Neural progenitor cell (in vitro differentiated cells): Measurements from ENCODE around the gene UNC45A. TPM values are rescaled to one million over a fixed set of nuclear protein-coding genes. Genes with fewer than 3 reads are reported as not detected.

Experiments
- DNase-seq: peaks from one replicate; pipeline ENCODE4 v3.0.0-alpha.2; 2016; ENCODE audit warnings: low spot score
- H2AFZ ChIP-seq: fragments of 200-600 bp; sonication (generic); replicated peaks from 2 replicates; pipeline ENCODE4 v1.6.1; 2016; ENCODE audit warnings: antibody characterized with exemption
- H3F3A ChIP-seq: fragments of 200-600 bp; sonication (generic); 2 replicates; pipeline ENCODE4 v1.6.1; 2016; ENCODE audit warnings: antibody characterized with exemption, low read depth
- H3K27ac ChIP-seq: fragments of 200-600 bp; sonication (generic); 2 replicates; pipeline ENCODE4 v1.5.1; 2016; ENCODE audit warnings: mild to moderate bottlenecking
- H3K27me3 ChIP-seq: fragments of 200-600 bp; sonication (generic); 2 replicates; pipeline ENCODE4 v1.6.1; 2016; ENCODE audit warnings: mild to moderate bottlenecking, moderate library complexity
- H3K36me3 ChIP-seq: fragments of 200-600 bp; sonication (generic); 2 replicates; pipeline ENCODE4 v1.5.1; 2016
- H3K4me1 ChIP-seq: fragments of 200-600 bp; sonication (generic); 2 replicates; pipeline ENCODE4 v1.6.1; 2016; ENCODE audit warnings: mixed run types
- H3K4me2 ChIP-seq: fragments of 200-600 bp; sonication (generic); 2 replicates; pipeline ENCODE4 v1.6.1; 2016
- H3K4me3 ChIP-seq: fragments of 200-600 bp; sonication (generic); 2 replicates; pipeline ENCODE4 v1.5.1; 2016
- H3K79me2 ChIP-seq: fragments of 200-600 bp; sonication (generic); 2 replicates; pipeline ENCODE4 v1.6.1; 2016; ENCODE audit warnings: low read depth
- H3K9ac ChIP-seq: fragments of 200-600 bp; sonication (generic); 2 replicates; pipeline ENCODE4 v1.6.1; 2016
- H3K9me3 ChIP-seq: fragments of 200-600 bp; sonication (generic); 2 replicates; pipeline ENCODE4 v1.5.1; 2016; ENCODE audit warnings: low read depth
- H4K20me1 ChIP-seq: fragments of 200-600 bp; sonication (generic); 2 replicates; pipeline ENCODE4 v1.6.1; 2016; ENCODE audit warnings: low read depth
- H3K27ac Mint-ChIP-seq: 3 replicates; pipeline ENCODE4 v1.8.0; 2021; ENCODE audit warnings: mixed read lengths
- H3K27me3 Mint-ChIP-seq: 2 replicates; pipeline ENCODE4 v1.8.0; 2022; ENCODE audit warnings: low read depth, mild to moderate bottlenecking, inconsistent platforms, moderate library complexity, mixed read lengths; ENCODE audit not compliant: insufficient read depth
- H3K36me3 Mint-ChIP-seq: 3 replicates; pipeline ENCODE4 v1.8.0; 2021; ENCODE audit warnings: mixed read lengths
- H3K4me1 Mint-ChIP-seq: 3 replicates; pipeline ENCODE4 v1.8.0; 2021; ENCODE audit warnings: mixed read lengths
- H3K4me3 Mint-ChIP-seq: 3 replicates; pipeline ENCODE4 v1.8.0; 2021; ENCODE audit warnings: mild to moderate bottlenecking, moderate library complexity, mixed read lengths
- H3K9me3 Mint-ChIP-seq: 3 replicates; pipeline ENCODE4 v1.8.0; 2020; ENCODE audit warnings: mixed read lengths
- EZH2 ChIP-seq: fragments of 200-600 bp; sonication (generic); IDR thresholded peaks from 2 replicates; pipeline ENCODE4 v1.6.1; 2017; ENCODE audit warnings: antibody characterized with exemption, mild to moderate bottlenecking, moderate library complexity
- EZH2phosphoT487 ChIP-seq: fragments of 200-600 bp; sonication (generic); IDR thresholded peaks from 2 replicates; pipeline ENCODE4 v1.6.1; 2017; ENCODE audit warnings: antibody characterized with exemption
- total RNA-seq: library from RNA; depleted of rRNA; stranded (reverse); fragments of >200 nt; gene quantifications from 2 replicates; pipeline ENCODE4 v1.2.3, GENCODE V29; 2015; ENCODE audit warnings: low replicate concordance
- TF ChIP-seq, protein P1 (sequence below): fragments of 200-600 bp; sonication (generic); IDR thresholded peaks from 2 replicates; pipeline ENCODE4 v1.5.1; 2017; ENCODE audit warnings: antibody characterized with exemption, mild to moderate bottlenecking

The UNC45A gene
- total RNA-seq, 1 donor from 2014 or later = 47.7 TPM

DNA sequence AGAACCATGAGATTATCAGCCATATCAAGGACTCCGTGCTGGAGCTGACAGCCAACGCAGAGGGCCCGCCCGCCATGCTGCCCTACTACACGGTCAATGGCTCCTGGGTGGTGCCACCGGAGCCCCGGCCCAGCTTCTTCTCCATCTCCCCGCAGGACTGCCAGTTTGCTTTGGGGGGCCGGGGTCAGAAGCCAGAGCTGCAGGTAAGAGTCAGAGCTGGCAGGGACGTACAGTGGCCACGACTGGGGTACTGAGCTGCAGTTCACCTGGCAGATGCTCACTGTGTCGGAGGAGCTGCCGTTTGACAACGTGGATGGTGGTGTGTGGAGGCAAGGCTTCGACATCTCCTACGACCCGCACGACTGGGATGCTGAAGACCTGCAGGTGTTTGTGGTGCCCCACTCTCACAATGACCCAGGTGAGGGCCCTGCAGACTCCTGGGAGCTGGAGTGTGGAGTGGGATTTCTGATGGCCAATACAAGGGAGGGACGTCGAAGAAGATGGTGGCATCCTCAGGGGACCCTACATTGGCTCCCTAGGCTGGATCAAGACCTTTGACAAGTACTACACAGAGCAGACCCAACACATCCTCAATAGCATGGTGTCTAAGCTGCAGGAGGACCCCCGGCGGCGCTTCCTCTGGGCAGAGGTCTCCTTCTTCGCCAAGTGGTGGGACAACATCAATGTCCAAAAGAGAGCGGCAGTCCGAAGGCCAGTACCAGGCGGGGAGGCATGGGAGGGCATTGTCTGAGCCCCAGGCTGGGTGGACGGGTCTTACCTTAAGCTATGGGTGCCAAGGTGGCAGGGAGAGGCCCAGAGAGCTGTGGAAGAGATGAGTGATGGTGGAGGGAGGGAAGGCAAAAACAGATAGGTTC, 29.5 kb upstream of the UNC45A start:
- H3K4me1 ChIP-seq = peaks cover 16% of the 10 kb centered on the region
- H3K36me3 ChIP-seq = no peaks in the 10 kb centered on the region
- H3K27ac ChIP-seq = no peak overlapping the region
- no peaks in the 10 kb centered on the region for H3K9me3 ChIP-seq
- H3K9ac ChIP-seq = no peak overlapping the region
- no peak overlapping the region for H3K4me3 ChIP-seq
- Mint-ChIP-seq H3K27me3 (peaks cover 2% of the 10 kb centered on the region), H3K27ac (no peak overlapping the region), H3K4me1 (peaks cover 12% of the 10 kb centered on the region), H3K4me3 (no peak overlapping the region), H3K36me3 (peaks cover 17% of the 10 kb centered on the region), H3K9me3 (no peaks in the 10 kb centered on the region)
- DNase-seq = no peak
- no peak for TF ChIP-seq EZH2phosphoT487
- no peak for TF ChIP-seq EZH2
- TF ChIP-seq, protein P1, sequence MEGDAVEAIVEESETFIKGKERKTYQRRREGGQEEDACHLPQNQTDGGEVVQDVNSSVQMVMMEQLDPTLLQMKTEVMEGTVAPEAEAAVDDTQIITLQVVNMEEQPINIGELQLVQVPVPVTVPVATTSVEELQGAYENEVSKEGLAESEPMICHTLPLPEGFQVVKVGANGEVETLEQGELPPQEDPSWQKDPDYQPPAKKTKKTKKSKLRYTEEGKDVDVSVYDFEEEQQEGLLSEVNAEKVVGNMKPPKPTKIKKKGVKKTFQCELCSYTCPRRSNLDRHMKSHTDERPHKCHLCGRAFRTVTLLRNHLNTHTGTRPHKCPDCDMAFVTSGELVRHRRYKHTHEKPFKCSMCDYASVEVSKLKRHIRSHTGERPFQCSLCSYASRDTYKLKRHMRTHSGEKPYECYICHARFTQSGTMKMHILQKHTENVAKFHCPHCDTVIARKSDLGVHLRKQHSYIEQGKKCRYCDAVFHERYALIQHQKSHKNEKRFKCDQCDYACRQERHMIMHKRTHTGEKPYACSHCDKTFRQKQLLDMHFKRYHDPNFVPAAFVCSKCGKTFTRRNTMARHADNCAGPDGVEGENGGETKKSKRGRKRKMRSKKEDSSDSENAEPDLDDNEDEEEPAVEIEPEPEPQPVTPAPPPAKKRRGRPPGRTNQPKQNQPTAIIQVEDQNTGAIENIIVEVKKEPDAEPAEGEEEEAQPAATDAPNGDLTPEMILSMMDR = no peak
- H4K20me1 ChIP-seq = peaks cover 4% of the 10 kb centered on the region
- peaks cover 25% of the 10 kb centered on the region for H3F3A ChIP-seq
- no peak overlapping the region for H2AFZ ChIP-seq
- peaks cover 33% of the 10 kb centered on the region for H3K27me3 ChIP-seq
- no peaks in the 10 kb centered on the region for H3K79me2 ChIP-seq
- H3K4me2 ChIP-seq = no peak overlapping the region

DNA sequence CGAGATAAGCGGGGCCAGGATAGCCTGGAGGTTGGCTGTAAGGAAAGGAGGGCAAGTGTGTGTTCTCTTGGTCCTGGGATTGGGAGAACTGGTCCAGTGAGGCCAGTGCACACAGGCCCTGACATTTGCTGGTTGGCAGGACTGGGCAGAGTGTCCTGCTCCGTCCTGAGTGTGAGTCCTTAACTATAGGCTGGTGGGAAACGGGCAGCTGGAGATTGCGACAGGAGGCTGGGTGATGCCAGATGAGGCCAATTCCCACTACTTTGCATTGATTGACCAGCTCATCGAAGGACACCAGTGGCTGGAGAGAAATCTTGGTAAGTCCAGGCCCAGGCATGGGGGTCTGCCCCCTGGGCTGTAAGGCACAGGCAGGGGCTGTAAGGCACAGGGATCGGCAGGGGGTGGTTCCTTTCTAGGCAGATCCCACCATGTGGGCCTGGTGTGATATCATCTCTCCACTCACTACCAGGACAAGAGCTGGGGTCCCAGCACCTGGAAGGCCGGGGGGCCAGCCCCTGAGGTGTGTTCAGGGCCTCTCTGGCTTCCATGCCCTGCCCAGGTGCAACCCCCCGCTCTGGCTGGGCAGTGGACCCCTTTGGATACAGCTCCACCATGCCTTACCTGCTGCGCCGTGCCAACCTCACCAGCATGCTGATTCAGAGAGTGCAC, 28.8 kb upstream of the UNC45A start:
- Mint-ChIP-seq H3K4me1 (peaks cover 9% of the 10 kb centered on the region), H3K9me3 (no peaks in the 10 kb centered on the region), H3K27me3 (peaks cover 2% of the 10 kb centered on the region), H3K27ac (no peak overlapping the region), H3K4me3 (no peak overlapping the region), H3K36me3 (peaks cover 17% of the 10 kb centered on the region)
- H3K79me2 ChIP-seq = no peaks in the 10 kb centered on the region
- H3K4me2 ChIP-seq = no peak overlapping the region
- no peak overlapping the region for H2AFZ ChIP-seq
- no peak overlapping the region for H3K9ac ChIP-seq
- no peaks in the 10 kb centered on the region for H3K9me3 ChIP-seq
- no peak for TF ChIP-seq EZH2phosphoT487
- no peak for TF ChIP-seq EZH2
- TF ChIP-seq, protein P1 = no peak
- H3K27ac ChIP-seq = no peak overlapping the region
- H4K20me1 ChIP-seq = peaks cover 4% of the 10 kb centered on the region
- H3K27me3 ChIP-seq = peaks cover 30% of the 10 kb centered on the region
- peaks cover 25% of the 10 kb centered on the region for H3F3A ChIP-seq
- no peak for DNase-seq
- peaks cover 16% of the 10 kb centered on the region for H3K4me1 ChIP-seq
- H3K4me3 ChIP-seq = no peak overlapping the region
- H3K36me3 ChIP-seq = no peaks in the 10 kb centered on the region

DNA sequence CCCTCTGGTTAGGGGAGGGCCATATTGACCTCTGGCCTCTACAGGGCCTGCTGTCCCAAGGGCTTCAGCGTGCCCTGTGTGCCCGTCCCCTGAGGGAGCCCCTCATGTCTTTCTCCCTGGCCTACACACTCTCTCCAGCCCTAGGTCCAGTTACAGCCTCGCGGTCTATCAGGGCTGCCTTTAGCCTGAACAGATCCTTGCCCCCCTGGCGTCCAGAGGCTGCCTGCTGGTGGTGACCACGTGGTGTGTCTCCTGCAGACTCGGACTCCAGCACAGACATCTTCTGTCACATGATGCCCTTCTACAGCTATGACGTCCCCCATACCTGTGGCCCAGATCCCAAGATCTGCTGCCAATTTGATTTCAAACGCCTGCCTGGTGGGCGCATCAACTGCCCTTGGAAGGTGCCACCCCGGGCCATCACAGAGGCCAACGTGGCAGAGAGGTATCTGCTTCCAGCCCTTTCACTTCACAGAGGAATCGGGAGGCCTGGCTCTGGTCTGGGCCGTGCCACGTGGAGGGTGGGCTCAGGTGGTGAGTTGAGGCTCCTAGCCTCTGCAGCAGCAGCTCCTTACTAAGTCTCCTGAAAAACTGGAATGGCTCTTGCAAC, 27.9 kb upstream of the UNC45A start:
- Histone ChIP-seq H2AFZ (no peak overlapping the region), H3K79me2 (no peaks in the 10 kb centered on the region), H3K9me3 (no peaks in the 10 kb centered on the region), H3K27ac (no peak overlapping the region), H3F3A (peaks cover 16% of the 10 kb centered on the region), H3K4me3 (no peak overlapping the region), H3K36me3 (no peaks in the 10 kb centered on the region), H3K9ac (no peak overlapping the region), H3K4me2 (no peak overlapping the region), H3K27me3 (peaks cover 23% of the 10 kb centered on the region), H3K4me1 (peaks cover 9% of the 10 kb centered on the region), H4K20me1 (peaks cover 4% of the 10 kb centered on the region)
- Mint-ChIP-seq H3K9me3 (no peaks in the 10 kb centered on the region), H3K36me3 (peaks cover 20% of the 10 kb centered on the region), H3K4me1 (peaks cover under 1% of the 10 kb centered on the region), H3K27ac (no peak overlapping the region), H3K27me3 (peaks cover 2% of the 10 kb centered on the region), H3K4me3 (no peak overlapping the region)
- TF ChIP-seq, protein P1 = no peak
- no peak for TF ChIP-seq EZH2phosphoT487
- no peak for DNase-seq
